ENCODE data around the gene EFR3B.
"Not testable (repeated sequence)": the region's sequence is repeated elsewhere in the genome, so short reads cannot be mapped to it uniquely, and the experiment has no call there.

The EFR3B gene

GRCh38 chr2:25072606-25073005 lies 30.7 kb downstream of the EFR3B start:
- no peak for DNase-seq (ENCODE audit: low read depth in 2 of 2)

- DNase-seq (ENCODE audit: low read depth in 2 of 2), result no peak
Measured at GRCh38 chr2:25073025-25073424, 31.1 kb downstream of the EFR3B start.

DNA sequence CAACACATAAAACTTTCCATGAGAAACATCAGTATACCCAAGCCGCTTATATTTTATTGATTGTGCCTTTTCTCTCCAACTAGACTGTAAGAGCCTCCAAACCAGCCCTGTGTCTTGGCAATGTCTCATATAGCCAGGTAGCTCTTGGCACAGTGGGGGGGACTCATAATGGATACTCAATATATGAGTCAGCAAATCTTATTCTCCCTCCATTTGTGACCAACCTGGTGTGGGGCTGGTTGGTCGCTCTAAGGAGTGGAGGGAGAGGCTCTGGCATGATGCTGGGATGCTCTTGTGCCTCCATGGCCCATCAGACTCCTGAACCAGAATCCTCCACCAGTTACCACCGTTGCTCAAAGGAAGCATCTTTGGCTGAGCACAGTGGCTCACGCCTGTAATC lies 32.0 kb downstream of the EFR3B start:
- DNase-seq (ENCODE audit: low read depth in 2 of 2), result no peak

- DNase-seq (ENCODE audit: low read depth in 2 of 2), result no peak
Measured at GRCh38 chr2:25074826-25075225, 33.0 kb downstream of the EFR3B start.

DNA sequence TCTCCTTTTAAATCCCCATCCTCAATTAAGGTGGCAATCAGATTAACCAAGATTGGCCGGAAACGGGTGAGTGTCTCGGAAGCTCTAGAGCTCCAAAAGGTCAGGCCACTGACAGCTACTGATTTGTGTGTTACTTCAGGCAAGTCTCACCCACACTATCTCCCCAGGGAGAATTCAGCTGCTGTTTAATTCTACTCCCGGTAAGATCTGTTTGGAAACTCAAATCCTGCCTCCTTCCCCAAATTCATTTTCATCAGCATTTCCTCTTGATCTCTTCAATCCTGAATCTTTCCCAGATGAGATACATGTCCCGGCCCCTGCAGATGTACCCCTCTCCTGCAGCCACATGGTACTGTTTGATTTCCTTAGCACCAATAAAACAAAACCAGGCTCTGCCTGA lies 34.9 kb downstream of the EFR3B start:
- no peak for DNase-seq (ENCODE audit: low read depth in 2 of 2)

DNA sequence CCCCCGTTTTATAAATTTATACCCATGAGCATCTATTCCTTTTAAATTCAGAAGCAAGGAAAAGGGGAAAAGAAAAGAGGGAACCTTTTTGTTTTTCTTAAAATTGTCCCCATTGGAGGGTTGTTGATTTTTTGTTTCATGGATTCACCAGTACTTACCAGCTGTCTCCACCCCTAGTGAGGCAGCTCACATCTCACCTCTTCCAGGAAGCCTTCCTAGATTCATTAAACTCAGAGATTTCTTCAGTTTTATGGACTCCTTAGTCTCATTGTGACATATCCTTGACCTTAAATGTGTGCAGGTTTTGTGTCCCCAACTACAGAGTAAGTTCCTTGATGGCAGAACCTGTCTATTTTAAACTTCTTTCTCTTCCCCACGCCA lies 35.9 kb downstream of the EFR3B start:
- DNase-seq (ENCODE audit: low read depth in 2 of 2), result no peak

GRCh38 chr2:25078170-25079049 lies 36.5 kb downstream of the EFR3B start:
- DNase-seq (ENCODE audit: low read depth in 2 of 2), result no peak

- no peak for DNase-seq (ENCODE audit: low read depth in 2 of 2)
Measured at GRCh38 chr2:25079050-25079635, 37.3 kb downstream of the EFR3B start.

DNA sequence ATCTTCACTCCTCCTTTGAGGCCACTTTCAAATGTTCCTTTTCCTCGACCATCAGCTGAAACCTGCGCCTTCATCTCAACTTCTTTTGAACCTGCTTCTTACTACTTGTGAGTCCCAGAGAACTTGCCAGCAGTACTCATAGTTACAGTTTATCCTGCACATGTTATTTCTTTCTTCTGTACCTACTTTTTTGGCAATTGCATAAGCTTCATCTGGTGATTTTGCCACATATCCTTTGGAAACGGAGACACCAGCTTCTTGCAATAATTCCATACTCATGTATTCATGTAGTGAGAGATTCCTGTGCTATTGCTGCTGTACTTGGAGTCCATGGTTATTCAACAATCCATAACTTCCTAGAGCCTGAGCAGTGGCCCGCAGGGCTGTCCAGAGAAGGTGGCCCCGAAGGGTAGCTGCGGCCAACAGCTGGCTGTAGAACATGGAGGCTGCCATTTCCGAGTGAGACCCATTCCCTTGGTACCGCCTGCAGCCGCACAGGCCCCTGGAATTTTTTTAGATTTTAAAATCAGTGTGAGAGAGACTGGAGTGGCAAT lies 39.4 kb downstream of the EFR3B start:
- DNase-seq (ENCODE audit: low read depth in 2 of 2), result no peak

DNA sequence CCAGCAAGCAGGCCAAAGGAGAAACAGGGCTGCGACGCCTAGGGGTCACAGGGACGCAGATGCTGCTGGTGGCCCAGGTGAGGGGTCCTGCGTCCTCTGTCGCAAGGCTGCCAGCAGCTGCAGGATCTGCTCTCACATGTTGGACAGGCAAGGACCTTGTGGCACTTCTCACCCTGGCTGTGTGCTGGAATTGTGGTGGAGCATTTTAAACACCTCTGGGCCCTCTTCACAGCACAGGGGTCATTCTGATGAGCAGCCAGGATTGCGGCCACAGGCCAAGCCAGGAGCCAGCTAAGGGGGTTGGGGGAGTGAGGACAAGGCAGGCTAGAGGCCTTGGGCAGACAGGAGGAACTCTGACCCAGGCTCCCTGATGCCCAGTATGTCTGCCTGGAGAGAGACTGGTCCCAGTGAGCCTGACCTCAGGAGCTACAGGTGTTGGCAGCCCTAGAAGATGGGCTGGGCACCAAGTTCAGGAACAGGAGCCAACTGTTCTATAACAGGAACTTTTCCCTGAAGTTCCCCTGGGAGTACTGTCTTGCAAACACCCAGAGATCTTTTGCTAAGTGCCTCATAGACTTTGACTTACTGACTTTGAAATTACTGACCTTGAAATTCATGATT lies 40.2 kb downstream of the EFR3B start:
- DNase-seq (ENCODE audit: low read depth in 2 of 2), result no peak

DNA sequence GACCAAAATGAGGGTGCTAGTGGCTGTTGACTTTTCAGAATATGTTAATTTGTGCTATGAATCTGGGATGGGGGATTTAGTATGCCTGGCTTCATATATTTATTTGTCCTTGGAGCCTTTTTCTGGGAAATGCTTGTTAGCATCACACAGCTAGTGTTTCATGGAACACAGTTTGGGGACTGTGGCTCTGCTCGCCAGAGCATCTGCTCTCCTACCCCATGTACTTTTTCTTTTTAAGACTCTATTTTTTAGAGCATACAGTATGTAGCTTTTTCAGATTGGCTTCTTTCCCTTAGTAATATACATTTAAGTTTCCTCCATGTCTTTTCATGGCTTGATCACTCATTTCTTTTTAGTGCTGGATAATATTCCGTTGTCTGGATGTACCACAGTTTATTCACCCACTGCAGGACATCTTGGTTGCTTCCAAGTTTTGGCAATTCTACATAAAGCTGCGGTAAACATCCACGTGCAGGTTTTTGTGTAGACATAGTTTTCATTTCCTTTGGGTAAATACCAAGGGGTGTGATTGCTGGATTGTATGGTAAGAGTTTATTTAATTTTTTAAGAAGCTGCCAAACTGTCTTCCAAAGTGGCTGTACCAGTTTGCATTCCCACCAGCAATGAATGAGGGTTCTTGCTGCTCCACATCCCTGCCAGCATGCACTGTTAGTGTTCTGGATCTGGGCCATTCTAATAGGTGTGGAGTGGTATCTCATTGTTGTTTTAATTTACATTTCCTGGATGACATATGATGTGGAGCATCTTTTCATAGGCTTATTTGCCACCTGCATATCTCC lies 44.1 kb downstream of the EFR3B start:
- DNase-seq (ENCODE audit: low read depth in 2 of 2), result no peak

DNA sequence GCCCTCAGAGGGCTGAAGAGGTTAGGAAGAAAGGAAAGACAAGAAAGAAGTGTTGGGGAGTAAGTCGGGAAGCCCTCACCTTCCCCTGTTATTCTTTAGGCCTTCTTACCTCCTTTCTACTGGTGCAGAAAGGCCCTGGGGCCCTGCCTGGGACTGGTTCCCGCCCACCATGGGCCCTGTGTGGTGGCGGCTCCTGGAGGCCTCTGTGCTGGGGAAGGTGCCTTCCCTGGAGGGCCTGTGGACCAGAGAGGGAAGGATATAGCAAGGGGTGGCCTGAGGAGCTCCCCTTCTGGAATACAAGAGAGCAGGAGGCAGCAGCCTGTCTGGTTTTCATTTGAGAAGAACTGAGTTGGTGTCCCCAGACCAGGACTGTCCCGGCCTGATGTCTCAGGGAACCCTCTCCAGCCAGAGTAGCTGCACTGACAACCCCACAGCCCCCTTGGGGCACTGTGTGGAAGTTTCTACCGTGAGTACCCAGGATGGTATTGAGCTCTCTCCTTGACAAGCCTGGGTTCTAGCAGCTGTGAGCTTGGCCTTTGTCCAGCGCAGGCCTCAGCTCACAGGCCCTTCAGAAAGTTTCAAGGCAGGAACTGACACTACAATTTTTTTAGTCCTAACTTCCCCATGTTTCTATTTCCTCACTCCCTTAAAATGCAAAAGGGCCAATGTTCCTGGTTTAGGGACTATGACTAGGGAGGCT lies 47.1 kb downstream of the EFR3B start:
- DNase-seq (ENCODE audit: low read depth in 2 of 2), result no peak

GRCh38 chr2:25089605-25090315 lies 47.9 kb downstream of the EFR3B start:
- DNase-seq (ENCODE audit: low read depth in 2 of 2), result no peak

DNA sequence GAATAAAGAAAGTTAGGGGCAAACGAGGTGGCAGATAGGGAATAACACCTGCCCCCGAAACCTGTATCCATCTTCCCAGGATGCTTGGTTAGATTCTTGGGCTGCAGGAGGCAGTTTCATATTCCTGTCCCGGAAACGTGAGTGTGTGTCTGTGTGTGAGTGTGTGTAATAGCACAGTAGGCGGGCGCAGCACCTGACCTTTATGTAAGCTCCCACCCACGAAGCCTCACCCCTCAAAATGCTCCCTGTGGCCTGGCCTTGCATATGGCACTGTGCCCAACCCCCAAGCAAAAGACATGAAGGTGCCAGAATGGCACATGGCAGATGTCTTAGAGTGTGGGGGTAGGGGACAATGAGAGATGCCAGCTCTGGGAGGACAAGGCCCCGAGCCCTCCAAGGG lies 48.9 kb downstream of the EFR3B start:
- no peak for DNase-seq (ENCODE audit: low read depth in 2 of 2)

DNA sequence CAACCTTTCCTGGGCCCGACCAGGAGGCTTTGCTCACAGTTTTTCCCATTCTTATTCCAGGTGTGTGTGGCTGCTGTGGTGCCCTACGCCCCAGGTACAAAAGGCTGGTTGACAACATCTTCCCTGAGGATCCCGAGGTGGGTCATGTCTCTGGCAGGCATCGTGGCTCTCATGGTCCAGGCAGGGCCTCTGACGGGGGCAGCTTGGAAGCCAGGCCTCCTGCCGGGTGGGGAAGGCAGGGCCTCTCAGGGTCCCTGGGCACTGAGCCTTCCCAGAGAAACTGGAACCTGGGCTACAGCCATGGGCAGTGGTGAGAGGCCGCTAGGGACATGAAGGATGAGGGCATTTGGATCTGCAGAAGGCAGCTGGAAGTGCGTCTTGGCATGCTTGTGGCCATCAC lies 49.4 kb downstream of the EFR3B start:
- no peak for DNase-seq (ENCODE audit: low read depth in 2 of 2)

DNA sequence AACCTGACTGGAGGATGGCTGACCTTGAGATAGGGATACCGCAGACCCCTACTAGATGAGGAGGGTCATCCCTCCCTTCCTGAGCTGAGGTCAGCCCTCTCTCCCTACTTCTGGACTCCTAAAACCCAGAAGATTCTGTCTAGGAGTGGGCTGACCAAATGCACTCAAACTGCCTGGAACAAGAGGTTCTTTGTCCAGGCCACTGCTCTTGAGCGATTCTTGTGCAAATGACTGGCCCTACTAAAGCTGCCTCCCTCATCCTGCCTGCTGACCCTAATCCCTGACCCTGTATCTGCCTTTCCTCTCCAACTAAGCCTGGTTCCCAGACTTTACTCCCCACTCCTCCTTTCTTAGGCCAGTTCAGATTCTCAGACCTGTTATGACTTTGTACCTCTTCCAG lies 56.2 kb downstream of the EFR3B start:
- no peak for DNase-seq (ENCODE audit: low read depth in 2 of 2)

DNA sequence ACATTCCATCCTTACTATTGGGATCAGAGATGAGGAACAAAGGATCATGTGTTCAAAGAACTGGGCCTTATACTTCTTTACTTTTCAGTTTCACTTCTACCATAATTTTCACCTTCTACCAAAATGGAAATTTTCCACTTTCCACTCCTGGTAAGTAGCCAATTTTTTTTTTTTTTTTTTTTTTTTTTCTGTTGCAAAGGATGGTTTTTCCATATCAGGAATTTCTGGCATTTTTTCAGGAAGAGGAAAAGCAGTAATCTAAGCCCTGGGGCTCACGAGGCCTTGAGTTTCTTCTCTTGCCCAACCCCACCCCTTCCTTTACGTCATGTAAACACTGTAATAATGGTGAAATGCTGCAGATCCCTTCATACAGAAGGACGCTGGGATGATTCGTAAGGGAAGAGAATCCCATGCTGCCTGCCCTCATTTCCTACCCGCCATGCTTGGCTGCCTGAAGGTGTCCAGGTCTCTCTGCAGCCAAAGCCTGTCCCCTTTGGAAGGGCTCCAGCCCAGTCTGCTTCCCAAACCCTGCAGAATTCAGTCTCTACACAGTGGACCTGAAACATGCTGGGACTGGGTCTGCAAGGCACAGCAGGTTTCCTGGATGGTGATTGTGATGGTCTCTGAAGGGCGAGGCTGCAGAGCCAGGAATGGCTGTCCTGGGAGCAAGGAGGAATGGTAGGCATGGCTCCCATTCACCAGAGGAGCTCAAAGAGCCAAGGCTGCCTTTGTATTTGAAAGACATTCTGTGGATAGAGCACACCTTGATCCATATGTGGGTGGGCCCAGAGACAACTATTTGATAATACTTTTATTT lies 57.0 kb downstream of the EFR3B start:
- no peak for DNase-seq (ENCODE audit: low read depth in 2 of 2)

DNA sequence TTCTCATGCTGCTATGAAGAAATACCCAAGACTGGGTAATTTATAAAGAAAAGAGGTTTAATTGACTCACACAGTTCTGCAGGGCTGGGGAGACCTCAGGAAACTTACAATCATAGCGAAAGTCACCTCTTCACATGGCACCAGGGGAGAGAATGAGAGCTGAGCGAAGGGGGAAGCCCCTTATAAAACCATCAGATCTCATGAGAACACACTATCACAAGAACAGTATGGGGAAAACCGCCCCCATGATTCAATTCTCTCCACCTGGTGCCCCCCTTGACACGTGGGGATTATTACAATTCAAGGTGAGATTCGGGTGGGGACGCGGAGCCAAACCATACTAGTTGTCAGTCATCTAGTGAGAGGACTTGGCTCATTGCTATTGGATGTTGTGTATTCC lies 60.5 kb downstream of the EFR3B start:
- not testable (repeated sequence) for DNase-seq (ENCODE audit: low read depth in 2 of 2)

- no peak for DNase-seq (ENCODE audit: low read depth in 2 of 2)
Measured at GRCh38 chr2:25103287-25103871, 61.5 kb downstream of the EFR3B start.
